Panc1 (cell line): ENCODE measurements around the gene ANKRD33B.

Experiments used
- CTCF ChIP-seq: fragments of 450-650 bp; IDR thresholded peaks from 2 replicates; pipeline ENCODE4 v1.5.1; 2017; ENCODE audit warnings: mild to moderate bottlenecking
- POLR2AphosphoS5 ChIP-seq: IDR thresholded peaks from 2 replicates; pipeline ENCODE4 v1.6.1; 2012; ENCODE audit warnings: mild to moderate bottlenecking, low read depth, low read length, moderate library complexity
- REST ChIP-seq, 2 experiments: IDR thresholded peaks; 2 replicates each; pipeline ENCODE4 v1.6.1; 2011 to 2012; ENCODE audit warnings: low read depth in 2 of 2, control low read depth in 1 of 2, low read length in 1 of 2, mild to moderate bottlenecking in 1 of 2, moderate library complexity in 1 of 2; ENCODE audit not compliant: insufficient read depth in 1 of 2
- TCF7L2 ChIP-seq: IDR thresholded peaks from 2 replicates; pipeline ENCODE4 v1.6.1; 2011; ENCODE audit warnings: mild to moderate bottlenecking, low read depth, low read length, inconsistent platforms

- TF ChIP-seq CTCF (no peak), POLR2AphosphoS5 (no peak), REST (IDR thresholded peaks at IDR 0.05; ENCODE audit: insufficient read depth in 1 of 2, low read depth in 2 of 2, low read length in 1 of 2) (no peak), TCF7L2 (no peak)
Observed at GRCh38 chr5:10628601-10629000, 64.7 kb downstream of the ANKRD33B start.
